ENCODE measurements around the gene FAM221B.

FAM221B gene

GRCh38 chr9:35795695-35796094, 32.8 kb downstream of the FAM221B start:
- no peaks in the 10 kb centered on the region for H3K36me3 ChIP-seq (replicated peaks; ENCODE audit: low read depth, low read length)
- no peak overlapping the region for H3K4me2 ChIP-seq (ENCODE audit: low read length)
- TF ChIP-seq, protein P1, sequence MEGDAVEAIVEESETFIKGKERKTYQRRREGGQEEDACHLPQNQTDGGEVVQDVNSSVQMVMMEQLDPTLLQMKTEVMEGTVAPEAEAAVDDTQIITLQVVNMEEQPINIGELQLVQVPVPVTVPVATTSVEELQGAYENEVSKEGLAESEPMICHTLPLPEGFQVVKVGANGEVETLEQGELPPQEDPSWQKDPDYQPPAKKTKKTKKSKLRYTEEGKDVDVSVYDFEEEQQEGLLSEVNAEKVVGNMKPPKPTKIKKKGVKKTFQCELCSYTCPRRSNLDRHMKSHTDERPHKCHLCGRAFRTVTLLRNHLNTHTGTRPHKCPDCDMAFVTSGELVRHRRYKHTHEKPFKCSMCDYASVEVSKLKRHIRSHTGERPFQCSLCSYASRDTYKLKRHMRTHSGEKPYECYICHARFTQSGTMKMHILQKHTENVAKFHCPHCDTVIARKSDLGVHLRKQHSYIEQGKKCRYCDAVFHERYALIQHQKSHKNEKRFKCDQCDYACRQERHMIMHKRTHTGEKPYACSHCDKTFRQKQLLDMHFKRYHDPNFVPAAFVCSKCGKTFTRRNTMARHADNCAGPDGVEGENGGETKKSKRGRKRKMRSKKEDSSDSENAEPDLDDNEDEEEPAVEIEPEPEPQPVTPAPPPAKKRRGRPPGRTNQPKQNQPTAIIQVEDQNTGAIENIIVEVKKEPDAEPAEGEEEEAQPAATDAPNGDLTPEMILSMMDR (IDR thresholded peaks at IDR 0.05; ENCODE audit: low read depth, low read length), result no peak
- no peak for TF ChIP-seq EZH2phosphoT487 (IDR thresholded peaks at IDR 0.05; ENCODE audit: low read depth)
- H2AFZ ChIP-seq (ENCODE audit: low read depth, low read length), result no peak overlapping the region
- no peaks in the 10 kb centered on the region for H3K27me3 ChIP-seq (ENCODE audit: low read depth, low read length)
- H4K20me1 ChIP-seq (ENCODE audit: insufficient read depth, low read length), result no peaks in the 10 kb centered on the region
- no peak overlapping the region for H3K4me3 ChIP-seq (ENCODE audit: low read length)
- H3K9ac ChIP-seq (ENCODE audit: low read length), result no peak overlapping the region
- no peaks in the 10 kb centered on the region for H3K79me2 ChIP-seq (ENCODE audit: low read length)
- H3K9me3 ChIP-seq (ENCODE audit: insufficient read depth, low read length), result no peaks in the 10 kb centered on the region
- H3K4me1 ChIP-seq (ENCODE audit: low read length), result peaks cover 18% of the 10 kb centered on the region
- no peak overlapping the region for H3K27ac ChIP-seq (ENCODE audit: low read length)

GRCh38 chr9:35793461-35793860, 35.1 kb downstream of the FAM221B start:
- no peaks in the 10 kb centered on the region for H3K27me3 ChIP-seq (ENCODE audit: low read depth, low read length)
- H3K4me2 ChIP-seq (ENCODE audit: low read length), result no peak overlapping the region
- no peak overlapping the region for H3K9ac ChIP-seq (ENCODE audit: low read length)
- H4K20me1 ChIP-seq (ENCODE audit: insufficient read depth, low read length), result no peaks in the 10 kb centered on the region
- peaks cover 29% of the 10 kb centered on the region for H3K4me1 ChIP-seq (ENCODE audit: low read length)
- TF ChIP-seq, protein P1 (IDR thresholded peaks at IDR 0.05; ENCODE audit: low read depth, low read length), result no peak
- TF ChIP-seq EZH2phosphoT487 (IDR thresholded peaks at IDR 0.05; ENCODE audit: low read depth), result no peak
- no peak overlapping the region for H3K27ac ChIP-seq (ENCODE audit: low read length)
- no peaks in the 10 kb centered on the region for H3K36me3 ChIP-seq (replicated peaks; ENCODE audit: low read depth, low read length)
- no peaks in the 10 kb centered on the region for H3K9me3 ChIP-seq (ENCODE audit: insufficient read depth, low read length)
- H3K79me2 ChIP-seq (ENCODE audit: low read length), result no peaks in the 10 kb centered on the region
- H3K4me3 ChIP-seq (ENCODE audit: low read length), result no peak overlapping the region
- H2AFZ ChIP-seq (ENCODE audit: low read depth, low read length), result no peak overlapping the region

GRCh38 chr9:35792826-35793225, 35.7 kb downstream of the FAM221B start:
- no peaks in the 10 kb centered on the region for H4K20me1 ChIP-seq (ENCODE audit: insufficient read depth, low read length)
- TF ChIP-seq EZH2phosphoT487 (IDR thresholded peaks at IDR 0.05; ENCODE audit: low read depth), result no peak
- H2AFZ ChIP-seq (ENCODE audit: low read depth, low read length), result no peak overlapping the region
- no peak overlapping the region for H3K9ac ChIP-seq (ENCODE audit: low read length)
- peaks cover 31% of the 10 kb centered on the region for H3K4me1 ChIP-seq (ENCODE audit: low read length)
- H3K27me3 ChIP-seq (ENCODE audit: low read depth, low read length), result no peaks in the 10 kb centered on the region
- H3K9me3 ChIP-seq (ENCODE audit: insufficient read depth, low read length), result no peaks in the 10 kb centered on the region
- H3K4me2 ChIP-seq (ENCODE audit: low read length), result no peak overlapping the region
- no peak overlapping the region for H3K27ac ChIP-seq (ENCODE audit: low read length)
- H3K79me2 ChIP-seq (ENCODE audit: low read length), result no peaks in the 10 kb centered on the region
- H3K36me3 ChIP-seq (replicated peaks; ENCODE audit: low read depth, low read length), result no peaks in the 10 kb centered on the region
- no peak overlapping the region for H3K4me3 ChIP-seq (ENCODE audit: low read length)

DNA sequence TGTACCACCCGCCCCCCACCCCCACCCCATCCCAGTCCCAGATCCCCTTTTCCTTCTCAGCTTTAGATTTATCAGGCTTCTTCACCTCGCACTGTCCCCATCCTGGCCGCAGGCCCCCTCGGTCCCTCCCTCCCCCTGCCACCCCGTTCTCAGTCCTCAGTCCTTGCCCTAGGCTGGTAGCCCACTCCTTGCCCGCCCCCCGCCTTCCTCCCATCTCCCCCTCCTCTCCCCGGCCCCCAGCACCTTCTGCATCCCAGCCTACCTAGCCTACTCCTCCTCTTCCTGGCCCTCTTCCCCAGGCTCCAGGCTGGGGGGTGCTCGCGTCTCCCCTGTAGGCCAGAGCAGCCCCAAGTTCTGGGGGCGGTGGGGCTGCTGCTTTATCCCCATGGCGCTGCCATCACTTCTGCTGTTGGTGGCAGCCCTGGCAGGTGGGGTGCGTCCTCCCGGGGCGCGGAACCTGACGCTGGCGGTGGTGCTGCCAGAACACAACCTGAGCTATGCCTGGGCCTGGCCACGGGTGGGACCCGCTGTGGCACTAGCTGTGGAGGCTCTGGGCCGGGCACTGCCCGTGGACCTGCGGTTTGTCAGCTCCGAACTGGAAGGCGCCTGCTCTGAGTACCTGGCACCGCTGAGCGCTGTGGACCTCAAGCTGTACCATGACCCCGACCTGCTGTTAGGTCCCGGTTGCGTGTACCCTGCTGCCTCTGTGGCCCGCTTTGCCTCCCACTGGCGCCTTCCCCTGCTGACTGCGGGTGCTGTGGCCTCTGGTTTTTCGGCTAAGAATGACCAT, 36.3 kb downstream of the FAM221B start:
- Histone ChIP-seq H3K79me2 (ENCODE audit: low read length) (no peaks in the 10 kb centered on the region), H4K20me1 (ENCODE audit: insufficient read depth, low read length) (no peaks in the 10 kb centered on the region), H3K4me3 (ENCODE audit: low read length) (no peak overlapping the region), H3K27me3 (ENCODE audit: low read depth, low read length) (no peaks in the 10 kb centered on the region), H3K27ac (ENCODE audit: low read length) (no peak overlapping the region), H3K4me1 (ENCODE audit: low read length) (peaks cover 37% of the 10 kb centered on the region), H3K4me2 (ENCODE audit: low read length) (0 out of 2 replicates have a peak overlapping the region, but pooled peaks have one; percentile 49), H3K9me3 (ENCODE audit: insufficient read depth, low read length) (no peaks in the 10 kb centered on the region), H3K36me3 (replicated peaks; ENCODE audit: low read depth, low read length) (no peaks in the 10 kb centered on the region), H2AFZ (ENCODE audit: low read depth, low read length) (no peak overlapping the region), H3K9ac (ENCODE audit: low read length) (no peak overlapping the region)
- TF ChIP-seq, protein P1 (IDR thresholded peaks at IDR 0.05; ENCODE audit: low read depth, low read length), result no peak
- TF ChIP-seq EZH2phosphoT487 (IDR thresholded peaks at IDR 0.05; ENCODE audit: low read depth), result no peak
